HG03175 (cell line): ENCODE measurements around the gene PPIF.

ENCODE experiments used
- ATAC-seq: cut with Tn5 transposase; IDR thresholded peaks from one replicate; pipeline ENCODE4 v1.9.1; 2021; ENCODE audit warnings: mild to moderate bottlenecking, moderate library complexity; ENCODE audit not compliant: unreplicated experiment

The PPIF gene

GRCh38 chr10:79367426-79368189 is 20.3 kb downstream of the PPIF start:
- ATAC-seq: no peak

GRCh38 chr10:79372871-79373270 is 25.6 kb downstream of the PPIF start:
- ATAC-seq: no peak

- ATAC-seq: no peak
Measured at GRCh38 chr10:79374312-79375191, 27.3 kb downstream of the PPIF start.

- no peak for ATAC-seq
Measured at GRCh38 chr10:79375321-79376077, 28.2 kb downstream of the PPIF start.

GRCh38 chr10:79376078-79376628 is 28.9 kb downstream of the PPIF start:
- no peak for ATAC-seq

GRCh38 chr10:79376751-79377556 is 29.7 kb downstream of the PPIF start:
- ATAC-seq: no peak

GRCh38 chr10:79377557-79378382 is 30.5 kb downstream of the PPIF start:
- ATAC-seq: no peak

GRCh38 chr10:79378383-79378646 is 31.0 kb downstream of the PPIF start:
- no peak for ATAC-seq

- no peak for ATAC-seq
Measured at GRCh38 chr10:79378647-79379511, 31.6 kb downstream of the PPIF start.

- ATAC-seq: no peak
Measured at GRCh38 chr10:79379512-79380124, 32.3 kb downstream of the PPIF start.

GRCh38 chr10:79380125-79380945 is 33.1 kb downstream of the PPIF start:
- no peak for ATAC-seq

- no peak for ATAC-seq
Measured at GRCh38 chr10:79380946-79381721, 33.9 kb downstream of the PPIF start.

- no peak for ATAC-seq
Measured at GRCh38 chr10:79381804-79382221, 34.5 kb downstream of the PPIF start.

- ATAC-seq: no peak
Measured at GRCh38 chr10:79382491-79382941, 35.2 kb downstream of the PPIF start.

GRCh38 chr10:79383974-79384606 is 36.8 kb downstream of the PPIF start:
- ATAC-seq: no peak

- no peak for ATAC-seq
Measured at GRCh38 chr10:79384773-79385391, 37.6 kb downstream of the PPIF start.
